D341Med (cell line): ENCODE data around the gene TBX19.

Experiments
- DNase-seq: peaks from one replicate; pipeline ENCODE4 v3.0.0; 2012; ENCODE audit warnings: low spot score

The TBX19 gene

GRCh38 chr1:168360151-168361021 lies 79.7 kb downstream of the TBX19 start:
- peak; percentile 4 for DNase-seq

GRCh38 chr1:168361252-168361651 lies 80.6 kb downstream of the TBX19 start:
- DNase-seq = peak; percentile 2

- no peak for DNase-seq
Measured at GRCh38 chr1:168362991-168363390, 82.3 kb downstream of the TBX19 start.
